HG03139 (cell line): Measurements from ENCODE around the gene METTL2B.

ENCODE experiments used
- ATAC-seq: cut with Tn5 transposase; IDR thresholded peaks from one replicate; pipeline ENCODE4 v1.9.1; 2021; ENCODE audit not compliant: unreplicated experiment

The METTL2B gene

GRCh38 chr7:128476402-128477335 lies at the start of gene METTL2B:
TSS of gene METTL2B (plus strand) at chr7:128476748. CDS start at chr7:128476766, 18 bp downstream.
- peak; percentile 91 for ATAC-seq

- ATAC-seq = no peak
These were observed 49.2 kb upstream of the METTL2B start for GRCh38 chr7:128427289-128427891.

- ATAC-seq = no peak
These were observed 46.3 kb upstream of the METTL2B start for GRCh38 chr7:128430207-128430606.

- no peak for ATAC-seq
These were observed 45.3 kb upstream of the METTL2B start for GRCh38 chr7:128431221-128431620.

- no peak for ATAC-seq
These were observed 44.8 kb upstream of the METTL2B start for GRCh38 chr7:128431754-128432153.

GRCh38 chr7:128434413-128435326 lies 41.9 kb upstream of the METTL2B start:
- no peak for ATAC-seq

- ATAC-seq = no peak
These were observed 41.2 kb upstream of the METTL2B start for GRCh38 chr7:128435327-128435686.

GRCh38 chr7:128437426-128438332 lies 38.9 kb upstream of the METTL2B start:
- peak; percentile 84 for ATAC-seq

- no peak for ATAC-seq
These were observed 34.2 kb upstream of the METTL2B start for GRCh38 chr7:128442356-128442755.

- no peak for ATAC-seq
These were observed 32.5 kb upstream of the METTL2B start for GRCh38 chr7:128443831-128444600.

- ATAC-seq = no peak
These were observed 30.2 kb upstream of the METTL2B start for GRCh38 chr7:128446306-128446705.

GRCh38 chr7:128447941-128448564 lies 28.5 kb upstream of the METTL2B start:
- no peak for ATAC-seq

- no peak for ATAC-seq
These were observed 27.7 kb upstream of the METTL2B start for GRCh38 chr7:128448751-128449302.

GRCh38 chr7:128450409-128450808 lies 26.1 kb upstream of the METTL2B start:
- no peak for ATAC-seq

GRCh38 chr7:128450913-128451312 lies 25.6 kb upstream of the METTL2B start:
- no peak for ATAC-seq

GRCh38 chr7:128452552-128452951 lies 24.0 kb upstream of the METTL2B start:
- no peak for ATAC-seq

- no peak for ATAC-seq
These were observed 22.4 kb upstream of the METTL2B start for GRCh38 chr7:128453836-128454804.
